ENCODE results near the gene CYP39A1. TPM values are rescaled to one million over a fixed set of nuclear protein-coding genes. Genes with fewer than 3 reads are reported as not detected.

The CYP39A1 gene
- total and polyA plus RNA-seq, 2 of the 13 experiments (the other 11 are each of a cell fraction or from before 2014, with no cell fraction given) = 0.13 TPM; not detected in 1

DNA sequence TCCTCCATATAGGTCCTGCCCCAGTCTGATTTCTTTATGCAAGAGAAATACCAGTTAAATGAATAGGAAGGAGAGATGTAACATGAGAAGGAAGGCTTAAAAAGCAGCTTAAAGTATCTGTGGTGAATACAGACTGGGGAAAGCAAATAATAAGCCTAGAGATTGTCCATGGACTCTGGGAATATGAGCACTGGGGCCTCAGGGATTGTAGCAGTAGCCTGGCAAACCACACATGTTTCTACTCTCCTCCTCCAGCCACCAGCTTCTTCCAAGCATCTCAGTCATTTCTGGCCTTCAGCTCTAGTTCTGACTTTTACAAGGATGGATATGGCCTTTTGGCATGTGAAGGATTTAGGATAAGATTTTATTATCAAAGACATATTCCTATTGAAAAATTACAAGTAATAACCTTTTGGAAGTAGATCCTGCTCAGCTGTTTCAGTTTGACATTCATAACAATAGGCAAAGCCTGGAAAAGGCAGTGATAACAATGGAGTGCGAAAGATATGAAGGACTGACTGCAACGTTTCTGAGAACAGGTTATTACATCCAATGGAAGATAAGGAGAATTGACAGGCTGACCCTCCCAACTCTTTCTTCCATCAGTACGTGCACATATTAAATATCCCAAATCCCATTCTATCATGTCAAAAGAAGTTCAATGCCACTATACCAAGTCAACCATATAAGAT is 41.6 kb downstream of the CYP39A1 start:
- no peak overlapping the region for H3K9ac ChIP-seq (ENCODE audit: insufficient read depth, low read depth, low read length)
- no peak for FAIRE-seq
- POLR2A ChIA-PET = no interaction called here
- no peaks in the 10 kb centered on the region for H3K36me3 ChIP-seq (replicated peaks in 1 of 2; ENCODE audit: control insufficient read depth in 1 of 2, insufficient read depth in 2 of 2, low read length in 2 of 2)
- no peak overlapping the region for H3K4me2 ChIP-seq (ENCODE audit: low read depth, low read length)
- no peak for DNase-seq (ENCODE audit: low spot score)
- no peaks in the 10 kb centered on the region for H4K20me1 ChIP-seq (ENCODE audit: insufficient read depth, low read length)
- no peaks in the 10 kb centered on the region for H3K27me3 ChIP-seq (ENCODE audit: control insufficient read depth in 1 of 2, insufficient read depth in 2 of 2, low read length in 2 of 2)
- in situ Hi-C loops (cut with HindIII; ENCODE audit: extremely low pct_ligation_motif_present, low pct_unique_long_range_greater_than_20kb) (no loop called here), intact Hi-C loops (cut with micrococcal nuclease; ENCODE audit: unreplicated experiment) (no loop called here)
- TF ChIP-seq, protein P1, sequence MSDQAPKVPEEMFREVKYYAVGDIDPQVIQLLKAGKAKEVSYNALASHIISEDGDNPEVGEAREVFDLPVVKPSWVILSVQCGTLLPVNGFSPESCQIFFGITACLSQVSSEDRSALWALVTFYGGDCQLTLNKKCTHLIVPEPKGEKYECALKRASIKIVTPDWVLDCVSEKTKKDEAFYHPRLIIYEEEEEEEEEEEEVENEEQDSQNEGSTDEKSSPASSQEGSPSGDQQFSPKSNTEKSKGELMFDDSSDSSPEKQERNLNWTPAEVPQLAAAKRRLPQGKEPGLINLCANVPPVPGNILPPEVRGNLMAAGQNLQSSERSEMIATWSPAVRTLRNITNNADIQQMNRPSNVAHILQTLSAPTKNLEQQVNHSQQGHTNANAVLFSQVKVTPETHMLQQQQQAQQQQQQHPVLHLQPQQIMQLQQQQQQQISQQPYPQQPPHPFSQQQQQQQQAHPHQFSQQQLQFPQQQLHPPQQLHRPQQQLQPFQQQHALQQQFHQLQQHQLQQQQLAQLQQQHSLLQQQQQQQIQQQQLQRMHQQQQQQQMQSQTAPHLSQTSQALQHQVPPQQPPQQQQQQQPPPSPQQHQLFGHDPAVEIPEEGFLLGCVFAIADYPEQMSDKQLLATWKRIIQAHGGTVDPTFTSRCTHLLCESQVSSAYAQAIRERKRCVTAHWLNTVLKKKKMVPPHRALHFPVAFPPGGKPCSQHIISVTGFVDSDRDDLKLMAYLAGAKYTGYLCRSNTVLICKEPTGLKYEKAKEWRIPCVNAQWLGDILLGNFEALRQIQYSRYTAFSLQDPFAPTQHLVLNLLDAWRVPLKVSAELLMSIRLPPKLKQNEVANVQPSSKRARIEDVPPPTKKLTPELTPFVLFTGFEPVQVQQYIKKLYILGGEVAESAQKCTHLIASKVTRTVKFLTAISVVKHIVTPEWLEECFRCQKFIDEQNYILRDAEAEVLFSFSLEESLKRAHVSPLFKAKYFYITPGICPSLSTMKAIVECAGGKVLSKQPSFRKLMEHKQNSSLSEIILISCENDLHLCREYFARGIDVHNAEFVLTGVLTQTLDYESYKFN (CRISPR knock-in tag; conservative IDR thresholded peaks at IDR 0.05) = no peak
- no peak for TF ChIP-seq MBD4 (IDR thresholded peaks at IDR 0.05; ENCODE audit: borderline replicate concordance, low read length)
- TF ChIP-seq, protein P2, sequence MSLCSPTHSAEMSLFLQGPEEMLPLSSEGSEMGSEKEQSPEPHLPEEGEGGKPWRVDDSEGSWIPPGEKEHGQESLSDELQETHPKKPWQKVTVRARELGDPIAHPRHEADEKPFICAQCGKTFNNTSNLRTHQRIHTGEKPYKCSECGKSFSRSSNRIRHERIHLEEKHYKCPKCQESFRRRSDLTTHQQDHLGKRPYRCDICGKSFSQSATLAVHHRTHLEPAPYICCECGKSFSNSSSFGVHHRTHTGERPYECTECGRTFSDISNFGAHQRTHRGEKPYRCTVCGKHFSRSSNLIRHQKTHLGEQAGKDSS (CRISPR knock-in tag; IDR thresholded peaks at IDR 0.05; ENCODE audit: borderline replicate concordance, low read depth) = no peak
- no peak for TF ChIP-seq ZNF746 (CRISPR knock-in tag; IDR thresholded peaks at IDR 0.05)
- TF ChIP-seq, protein P3, sequence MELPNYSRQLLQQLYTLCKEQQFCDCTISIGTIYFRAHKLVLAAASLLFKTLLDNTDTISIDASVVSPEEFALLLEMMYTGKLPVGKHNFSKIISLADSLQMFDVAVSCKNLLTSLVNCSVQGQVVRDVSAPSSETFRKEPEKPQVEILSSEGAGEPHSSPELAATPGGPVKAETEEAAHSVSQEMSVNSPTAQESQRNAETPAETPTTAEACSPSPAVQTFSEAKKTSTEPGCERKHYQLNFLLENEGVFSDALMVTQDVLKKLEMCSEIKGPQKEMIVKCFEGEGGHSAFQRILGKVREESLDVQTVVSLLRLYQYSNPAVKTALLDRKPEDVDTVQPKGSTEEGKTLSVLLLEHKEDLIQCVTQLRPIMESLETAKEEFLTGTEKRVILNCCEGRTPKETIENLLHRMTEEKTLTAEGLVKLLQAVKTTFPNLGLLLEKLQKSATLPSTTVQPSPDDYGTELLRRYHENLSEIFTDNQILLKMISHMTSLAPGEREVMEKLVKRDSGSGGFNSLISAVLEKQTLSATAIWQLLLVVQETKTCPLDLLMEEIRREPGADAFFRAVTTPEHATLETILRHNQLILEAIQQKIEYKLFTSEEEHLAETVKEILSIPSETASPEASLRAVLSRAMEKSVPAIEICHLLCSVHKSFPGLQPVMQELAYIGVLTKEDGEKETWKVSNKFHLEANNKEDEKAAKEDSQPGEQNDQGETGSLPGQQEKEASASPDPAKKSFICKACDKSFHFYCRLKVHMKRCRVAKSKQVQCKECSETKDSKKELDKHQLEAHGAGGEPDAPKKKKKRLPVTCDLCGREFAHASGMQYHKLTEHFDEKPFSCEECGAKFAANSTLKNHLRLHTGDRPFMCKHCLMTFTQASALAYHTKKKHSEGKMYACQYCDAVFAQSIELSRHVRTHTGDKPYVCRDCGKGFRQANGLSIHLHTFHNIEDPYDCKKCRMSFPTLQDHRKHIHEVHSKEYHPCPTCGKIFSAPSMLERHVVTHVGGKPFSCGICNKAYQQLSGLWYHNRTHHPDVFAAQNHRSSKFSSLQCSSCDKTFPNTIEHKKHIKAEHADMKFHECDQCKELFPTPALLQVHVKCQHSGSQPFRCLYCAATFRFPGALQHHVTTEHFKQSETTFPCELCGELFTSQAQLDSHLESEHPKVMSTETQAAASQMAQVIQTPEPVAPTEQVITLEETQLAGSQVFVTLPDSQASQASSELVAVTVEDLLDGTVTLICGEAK (IDR thresholded peaks at IDR 0.05) = no peak
- TF ChIP-seq, protein P3 (CRISPR knock-in tag; IDR thresholded peaks at IDR 0.05) = no peak
- TF ChIP-seq ZNF709 (CRISPR knock-in tag; IDR thresholded peaks at IDR 0.05) = no peak
- H2AFZ ChIP-seq (ENCODE audit: low read length) = no peak overlapping the region
- no peak for ATAC-seq
- no peaks in the 10 kb centered on the region for H3K9me3 ChIP-seq (ENCODE audit: low read length)
- H3K4me1 ChIP-seq (ENCODE audit: insufficient read depth, low read length) = no peaks in the 10 kb centered on the region
- no TSS peak for BruUV-seq (replicated peaks)
- H3K4me3 ChIP-seq (replicated peaks in 1 of 3; ENCODE audit: insufficient read depth in 1 of 3, low read depth in 2 of 3, low read length in 3 of 3) = no peak overlapping the region
- no peak overlapping the region for H3K27ac ChIP-seq (ENCODE audit: extremely low read length, insufficient read depth, low read length)
- CTCF ChIA-PET (ENCODE audit: low intra/inter-chr PET ratio, low total read pairs) = no interaction called here
- no peaks in the 10 kb centered on the region for H3K79me2 ChIP-seq (ENCODE audit: insufficient read depth, low read length)
- 47% methylated on average over 3 of the region's 3 CpGs for WGBS (ENCODE audit: low lambda C conversion rate)

All from HepG2 (cell line).